PC-3 (cell line): ENCODE data around the gene MAML3. TPM values are rescaled to one million over a fixed set of nuclear protein-coding genes. Genes with fewer than 3 reads are reported as not detected.

Source experiments
- ATAC-seq: fragments of 200-7000 bp; cut with Tn5 transposase; 2 replicates; pipeline ENCODE4 v1.9.1; 2020; ENCODE audit warnings: mild to moderate bottlenecking, moderate library complexity
- BruUV-seq: library from RNA; stranded (reverse); fragments of 400-500 nt; replicated peaks from 2 replicates; lab custom pipeline; 2021; lab: Mats Ljungman, UMichigan
- CTCF ChIA-PET: fragments of 300-600 bp; sonication (Branson Sonifier 250); formaldehyde crosslinking; loops from one replicate; lab custom pipeline; 2022; ENCODE audit warnings: antibody characterized with exemption; lab: Charles Lee
- POLR2A ChIA-PET: fragments of 300-600 bp; sonication (Branson Sonifier 250); formaldehyde crosslinking; loops from one replicate; lab custom pipeline; 2022; ENCODE audit warnings: antibody characterized with exemption; ENCODE audit not compliant: unreplicated experiment; lab: Charles Lee
- DNase-seq: peaks from one replicate; pipeline ENCODE4 v3.0.0-alpha.2; 2015
- H2AFZ ChIP-seq: fragments of 300-600 bp; sonication (generic); 2 replicates; pipeline ENCODE4 v1.6.0; 2016; ENCODE audit warnings: antibody characterized with exemption, low read length
- H3F3A ChIP-seq: fragments of 300-600 bp; sonication (generic); one replicate; pipeline ENCODE4 v1.6.0; 2017; ENCODE audit warnings: antibody characterized with exemption, low read length, control low read depth, mild to moderate bottlenecking; ENCODE audit not compliant: unreplicated experiment
- H3K27ac ChIP-seq: fragments of 300-600 bp; sonication (generic); 2 replicates; pipeline ENCODE4 v1.5.1; 2016; ENCODE audit warnings: mild to moderate bottlenecking, low read length
- H3K27me3 ChIP-seq: fragments of 300-600 bp; sonication (generic); 2 replicates; pipeline ENCODE4 v1.6.1; 2016; ENCODE audit warnings: low read length, mixed read lengths
- H3K36me3 ChIP-seq: fragments of 300-600 bp; sonication (generic); 2 replicates; pipeline ENCODE4 v1.6.1; 2016; ENCODE audit warnings: low read depth, mixed run types, low read length, mixed read lengths
- H3K4me1 ChIP-seq: fragments of 300-600 bp; sonication (generic); 2 replicates; pipeline ENCODE4 v1.5.1; 2016; ENCODE audit warnings: low read length; ENCODE audit not compliant: insufficient read depth
- H3K4me2 ChIP-seq: fragments of 300-600 bp; sonication (generic); 2 replicates; pipeline ENCODE4 v1.6.0; 2016; ENCODE audit warnings: low read length
- H3K4me3 ChIP-seq: fragments of 300-600 bp; sonication (generic); 2 replicates; pipeline ENCODE4 v1.5.1; 2016; ENCODE audit warnings: mild to moderate bottlenecking, low read length, mixed read lengths
- H3K79me2 ChIP-seq: fragments of 300-600 bp; sonication (generic); 2 replicates; pipeline ENCODE4 v1.6.1; 2017; ENCODE audit warnings: low read length, mixed read lengths
- H3K9ac ChIP-seq: fragments of 300-600 bp; sonication (generic); 2 replicates; pipeline ENCODE4 v1.6.0; 2016; ENCODE audit warnings: mild to moderate bottlenecking, low read length
- H3K9me2 ChIP-seq: fragments of 300-600 bp; sonication (generic); replicated peaks from 2 replicates; pipeline ENCODE4 v1.6.1; 2016; ENCODE audit warnings: mixed run types, low read length, mixed read lengths
- H3K9me3 ChIP-seq: fragments of 300-600 bp; sonication (generic); 2 replicates; pipeline ENCODE4 v1.6.1; 2016; ENCODE audit warnings: low read length, mixed read lengths
- H4K20me1 ChIP-seq: fragments of 300-600 bp; sonication (generic); 2 replicates; pipeline ENCODE4 v1.6.1; 2016; ENCODE audit warnings: low read length, mixed read lengths
- EZH2 ChIP-seq: fragments of 300-600 bp; sonication (generic); IDR thresholded peaks from one replicate; pipeline ENCODE4 v1.6.1; 2017; ENCODE audit warnings: antibody characterized with exemption, mild to moderate bottlenecking, low read length; ENCODE audit not compliant: unreplicated experiment
- EZH2phosphoT487 ChIP-seq: fragments of 300-600 bp; sonication (generic); IDR thresholded peaks from 2 replicates; pipeline ENCODE4 v1.6.1; 2018; ENCODE audit warnings: mild to moderate bottlenecking, antibody characterized with exemption, low read length, borderline replicate concordance
- intact Hi-C: fragments of 100-400 bp; cut with micrococcal nuclease; formaldehyde crosslinking; loops from 2 replicates; pipeline ENCODE4 v1.9.0; 2023
- total RNA-seq: library from RNA; depleted of rRNA; stranded (reverse); fragments of >200 nt; gene quantifications from 2 replicates; pipeline ENCODE4 v1.2.3, GENCODE V29; 2014
- TF ChIP-seq, protein P1 (sequence below): fragments of 300-600 bp; sonication (generic); conservative IDR thresholded peaks from 2 replicates; pipeline ENCODE4 v1.5.1; 2017; ENCODE audit warnings: antibody characterized with exemption, low read depth, mild to moderate bottlenecking, low read length

The MAML3 gene
- total RNA-seq, 1 experiment from 2014 or later: 4.3 TPM

DNA sequence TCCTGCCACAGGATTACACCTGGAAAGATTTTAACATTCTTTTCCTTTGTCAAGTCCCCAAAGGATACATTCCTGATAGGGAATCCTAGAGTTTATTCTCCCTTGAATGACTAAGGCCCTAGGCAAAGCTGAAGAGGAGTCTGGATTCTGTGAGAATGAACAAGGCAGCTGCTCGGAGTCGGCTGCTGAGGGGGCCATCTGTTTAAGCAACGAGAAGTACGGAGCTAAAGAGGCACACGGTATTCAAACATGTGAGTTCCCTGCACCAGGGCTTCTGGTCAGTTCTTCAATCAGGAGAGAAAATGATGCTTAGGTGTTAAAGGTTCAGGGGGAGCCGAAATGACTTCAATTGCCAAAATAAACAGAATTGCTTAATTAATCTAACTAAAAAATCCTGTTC lies 390.8 kb downstream of the MAML3 start:
- Histone ChIP-seq H2AFZ (no peak overlapping the region), H3K4me1 (no peaks in the 10 kb centered on the region; the same call in 1 of the 2 replicates), H3K4me2 (no peak overlapping the region), H3K4me3 (no peak overlapping the region), H3K9ac (no peak overlapping the region), H3K27ac (no peak overlapping the region), H3K79me2 (no peaks in the 10 kb centered on the region), H3K9me3 (no peaks in the 10 kb centered on the region), H3K36me3 (no peaks in the 10 kb centered on the region; the same call in 1 of the 2 replicates), H3F3A (no peaks in the 10 kb centered on the region), H3K9me2 (no peaks in the 10 kb centered on the region), H3K27me3 (no peaks in the 10 kb centered on the region), H4K20me1 (no peaks in the 10 kb centered on the region)
- ChIA-PET POLR2A (no interaction called here), CTCF (no interaction called here)
- intact Hi-C loops: no loop called here
- ATAC-seq (no peak), DNase-seq (no peak)
- TF ChIP-seq EZH2 (no peak), EZH2phosphoT487 (no peak)
- TF ChIP-seq, protein P1, sequence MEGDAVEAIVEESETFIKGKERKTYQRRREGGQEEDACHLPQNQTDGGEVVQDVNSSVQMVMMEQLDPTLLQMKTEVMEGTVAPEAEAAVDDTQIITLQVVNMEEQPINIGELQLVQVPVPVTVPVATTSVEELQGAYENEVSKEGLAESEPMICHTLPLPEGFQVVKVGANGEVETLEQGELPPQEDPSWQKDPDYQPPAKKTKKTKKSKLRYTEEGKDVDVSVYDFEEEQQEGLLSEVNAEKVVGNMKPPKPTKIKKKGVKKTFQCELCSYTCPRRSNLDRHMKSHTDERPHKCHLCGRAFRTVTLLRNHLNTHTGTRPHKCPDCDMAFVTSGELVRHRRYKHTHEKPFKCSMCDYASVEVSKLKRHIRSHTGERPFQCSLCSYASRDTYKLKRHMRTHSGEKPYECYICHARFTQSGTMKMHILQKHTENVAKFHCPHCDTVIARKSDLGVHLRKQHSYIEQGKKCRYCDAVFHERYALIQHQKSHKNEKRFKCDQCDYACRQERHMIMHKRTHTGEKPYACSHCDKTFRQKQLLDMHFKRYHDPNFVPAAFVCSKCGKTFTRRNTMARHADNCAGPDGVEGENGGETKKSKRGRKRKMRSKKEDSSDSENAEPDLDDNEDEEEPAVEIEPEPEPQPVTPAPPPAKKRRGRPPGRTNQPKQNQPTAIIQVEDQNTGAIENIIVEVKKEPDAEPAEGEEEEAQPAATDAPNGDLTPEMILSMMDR: no peak
- no TSS peak for BruUV-seq

- no peak overlapping the region for H2AFZ ChIP-seq
- no peaks in the 10 kb centered on the region for H3K79me2 ChIP-seq
- no peaks in the 10 kb centered on the region for H3K9me2 ChIP-seq
- POLR2A ChIA-PET: no interaction called here
- BruUV-seq: no TSS peak
- no peaks in the 10 kb centered on the region; the same call in 1 of the 2 replicates for H3K36me3 ChIP-seq
- H3K4me3 ChIP-seq: no peak overlapping the region
- H4K20me1 ChIP-seq: no peaks in the 10 kb centered on the region
- no peaks in the 10 kb centered on the region for H3F3A ChIP-seq
- no peak overlapping the region for H3K9ac ChIP-seq
- no peak for DNase-seq
- no peaks in the 10 kb centered on the region for H3K27me3 ChIP-seq
- TF ChIP-seq EZH2 (no peak), EZH2phosphoT487 (no peak)
- TF ChIP-seq, protein P1: no peak
- no peak overlapping the region for H3K4me2 ChIP-seq
- no peak overlapping the region for H3K27ac ChIP-seq
- CTCF ChIA-PET: no interaction called here
- intact Hi-C loops: no loop called here
- no peak for ATAC-seq
- H3K4me1 ChIP-seq: no peaks in the 10 kb centered on the region; the same call in 1 of the 2 replicates
- H3K9me3 ChIP-seq: no peaks in the 10 kb centered on the region
Observed at GRCh38 chr4:139762720-139763119, 391.3 kb downstream of the MAML3 start.

DNA sequence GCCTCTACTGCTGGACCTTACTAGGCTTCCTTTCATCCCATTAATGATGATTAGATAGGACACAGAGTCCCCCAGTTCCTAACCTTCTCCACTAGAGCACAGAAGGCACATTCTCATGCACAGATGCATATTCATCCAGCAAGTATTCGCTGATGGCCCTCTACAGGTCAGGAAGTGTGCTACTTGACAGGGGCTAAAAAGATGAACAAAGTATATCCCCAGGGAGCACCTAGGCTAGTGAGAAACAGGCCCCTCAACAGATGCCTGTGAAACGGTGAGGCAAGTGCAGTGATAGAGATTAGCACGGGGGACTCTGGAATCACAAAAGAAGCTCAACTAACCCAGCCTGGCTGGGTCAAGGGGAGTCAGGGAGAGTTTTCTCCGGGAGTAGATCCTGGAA lies 392.5 kb downstream of the MAML3 start:
- no peaks in the 10 kb centered on the region for H3K9me2 ChIP-seq
- intact Hi-C loops: no loop called here
- DNase-seq (peak; percentile 37), ATAC-seq (peak; percentile 50)
- no peak overlapping the region for H3K9ac ChIP-seq
- H3K27me3 ChIP-seq: no peaks in the 10 kb centered on the region
- H3K36me3 ChIP-seq: no peaks in the 10 kb centered on the region; the same call in 1 of the 2 replicates
- H3K4me1 ChIP-seq: no peaks in the 10 kb centered on the region; the same call in 1 of the 2 replicates
- H3K79me2 ChIP-seq: no peaks in the 10 kb centered on the region
- no peak overlapping the region for H3K4me3 ChIP-seq
- CTCF ChIA-PET: no interaction called here
- no peaks in the 10 kb centered on the region for H3K9me3 ChIP-seq
- POLR2A ChIA-PET: no interaction called here
- TF ChIP-seq, protein P1: peak; percentile 46
- TF ChIP-seq EZH2 (no peak), EZH2phosphoT487 (no peak)
- no peaks in the 10 kb centered on the region for H4K20me1 ChIP-seq
- no peak overlapping the region for H2AFZ ChIP-seq
- no peaks in the 10 kb centered on the region for H3F3A ChIP-seq
- H3K27ac ChIP-seq: no peak overlapping the region
- no TSS peak for BruUV-seq
- H3K4me2 ChIP-seq: no peak overlapping the region
